Activated gamma-delta T cell treated with anti-CD3 and anti-CD28 coated beads, Interleukin-2, amount 50 U/mL, for 16 hours (primary cell): ENCODE results near the gene FOXP4.
A peak's percentile ranks its signal among the peaks of the same experiment; 100 is the strongest.

Experiments
- DNase-seq: peaks from one replicate; pipeline ENCODE4 v3.0.0-alpha.2; 2020; ENCODE audit warnings: low read depth

FOXP4 gene

DNA sequence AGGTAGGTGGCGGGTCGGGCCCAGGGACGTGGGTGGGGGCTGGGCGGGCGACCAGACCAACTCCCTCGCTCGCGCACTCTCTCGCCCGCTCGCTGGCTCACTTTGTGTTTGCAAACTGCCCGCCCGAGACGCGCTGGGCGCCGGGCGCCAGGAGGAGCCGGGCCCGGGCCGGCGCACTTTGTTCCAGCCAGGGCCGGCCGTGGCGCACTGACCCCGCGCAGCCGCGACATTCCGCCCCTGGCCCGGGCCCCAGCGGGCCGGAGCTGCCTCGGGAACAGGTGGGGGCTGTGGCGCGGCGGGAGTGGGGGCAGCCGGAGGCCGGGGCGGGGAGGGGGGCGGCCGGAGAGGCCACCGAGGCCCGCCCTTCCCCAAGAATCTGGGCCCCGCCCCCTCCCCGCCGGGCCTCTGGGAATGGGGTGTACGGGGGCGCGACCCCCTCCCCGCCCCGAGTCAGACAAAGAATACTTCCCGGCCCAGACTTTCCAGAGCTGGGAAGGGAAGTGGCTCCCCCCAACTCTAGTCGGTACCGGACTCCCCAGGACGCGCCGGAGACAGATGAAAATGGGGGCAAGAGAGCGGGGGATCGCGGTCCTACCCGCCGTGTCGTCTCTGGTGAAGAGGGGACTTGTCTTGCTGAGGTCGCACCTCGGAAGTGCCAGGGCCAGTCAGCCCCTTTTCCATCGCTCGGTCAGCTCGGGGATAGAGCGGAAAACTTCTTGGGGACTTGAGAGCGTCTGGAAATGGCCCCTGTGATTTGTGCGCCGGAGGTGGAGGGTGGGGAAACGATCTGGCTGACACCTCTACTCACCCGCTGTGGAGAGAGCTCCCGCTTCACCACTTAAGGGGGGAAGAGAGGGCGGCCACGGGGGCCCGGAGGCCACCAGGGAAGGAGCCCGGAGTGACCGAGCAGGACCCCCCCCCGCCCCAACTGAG is 951 bp downstream of the FOXP4 start:
- no peak for DNase-seq

DNA sequence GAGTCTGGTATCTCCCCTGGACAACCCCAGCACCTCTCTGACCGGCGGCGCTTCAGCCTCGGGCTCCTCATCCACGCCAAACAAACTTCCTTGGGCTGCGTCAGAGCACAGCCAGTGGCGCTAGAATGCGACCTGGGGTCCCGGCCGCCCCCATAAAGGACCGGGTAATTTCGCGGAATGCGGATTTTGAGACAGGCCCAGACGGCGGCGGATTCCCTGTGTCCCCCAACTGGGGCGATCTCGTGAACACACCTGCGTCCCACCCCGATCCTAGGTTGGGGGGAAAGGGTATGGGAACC is 1.6 kb downstream of the FOXP4 start:
- no peak for DNase-seq

GRCh38 chr6:41548098-41548840 is 2.1 kb downstream of the FOXP4 start:
- peak; percentile 34 for DNase-seq

GRCh38 chr6:41548841-41549642 is 2.9 kb downstream of the FOXP4 start:
- no peak for DNase-seq

GRCh38 chr6:41549673-41550072 is 3.5 kb downstream of the FOXP4 start:
- DNase-seq: no peak

DNA sequence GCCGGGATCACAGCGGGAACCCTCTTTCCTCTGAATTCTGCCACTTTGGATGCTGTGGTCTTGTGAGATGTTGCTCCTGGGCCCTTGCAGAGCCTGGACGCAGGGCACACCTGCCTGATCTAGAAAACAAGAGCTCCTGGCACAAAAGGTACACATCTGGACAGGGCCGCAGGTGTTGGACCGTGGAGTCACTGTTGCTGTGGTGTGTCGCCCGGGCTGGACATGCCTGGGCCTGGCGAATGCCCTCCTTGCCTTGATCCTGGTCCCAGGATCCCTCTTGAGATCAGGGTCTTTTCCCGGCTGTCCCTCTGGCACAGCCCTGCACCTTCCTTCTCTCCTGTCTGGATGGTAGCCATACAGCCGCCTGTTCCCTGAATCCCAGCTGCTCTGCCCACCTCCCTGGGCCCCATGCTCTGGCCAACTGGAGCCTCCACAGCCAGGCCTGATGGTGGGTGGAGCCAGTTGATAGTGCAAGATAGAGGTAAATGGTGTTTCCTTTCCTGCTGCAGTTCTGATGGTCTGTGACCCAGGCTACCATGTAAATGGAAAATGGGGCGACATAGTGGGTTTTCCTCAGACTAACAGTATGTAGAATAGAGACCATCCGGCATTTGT is 5.0 kb downstream of the FOXP4 start:
- no peak for DNase-seq

GRCh38 chr6:41551857-41552256 is 5.7 kb downstream of the FOXP4 start:
- DNase-seq: no peak

DNA sequence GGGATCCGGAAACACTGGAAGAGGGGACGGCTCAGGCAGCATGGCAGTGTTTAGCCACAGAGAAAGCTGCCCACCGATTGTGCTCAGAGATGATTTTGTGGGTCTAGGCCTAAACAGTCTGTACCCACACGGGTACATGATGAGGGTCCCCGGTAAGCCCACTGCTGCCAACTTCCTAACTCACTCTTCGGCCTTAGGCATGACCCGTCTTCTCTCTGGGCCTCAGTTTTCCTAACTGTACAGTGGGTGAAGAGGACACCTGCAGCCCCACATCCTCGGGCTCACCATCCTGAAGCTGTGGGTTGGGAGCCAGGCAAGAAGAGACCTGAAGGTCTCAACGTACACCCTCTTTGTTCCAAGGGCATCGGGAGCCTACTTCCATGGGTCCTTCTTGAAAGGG is 6.5 kb downstream of the FOXP4 start:
- DNase-seq: no peak

DNA sequence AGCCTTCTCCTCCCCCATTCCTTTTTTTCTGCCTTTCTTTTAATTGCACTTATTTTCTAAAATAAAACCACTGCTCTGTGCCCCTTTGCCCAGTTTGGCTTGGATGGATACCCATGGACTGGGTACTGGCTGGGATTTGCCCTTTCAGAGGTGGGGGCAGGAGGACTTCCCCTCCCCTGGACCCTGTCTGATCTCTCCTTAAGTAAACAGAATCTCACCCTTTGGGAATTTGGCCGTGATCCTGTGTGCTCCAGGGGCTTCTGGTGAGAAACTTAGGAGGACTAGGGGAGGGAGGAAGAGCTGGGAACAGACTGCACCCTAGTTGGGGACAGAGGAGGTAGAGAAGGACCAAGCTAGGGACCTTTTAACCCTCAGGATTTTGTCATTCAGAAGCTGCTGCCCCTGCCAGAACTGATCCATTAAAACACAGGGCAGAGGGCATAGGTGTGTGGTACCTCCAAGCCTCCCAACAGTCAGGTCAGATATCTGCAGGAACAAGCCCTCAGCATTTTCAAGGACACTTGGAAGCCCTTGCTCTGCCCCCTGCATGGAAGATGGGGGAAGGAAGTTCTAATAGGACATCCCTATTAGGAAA is 7.3 kb downstream of the FOXP4 start:
- no peak for DNase-seq

- DNase-seq: no peak
Observed at GRCh38 chr6:41555326-41556300, 9.4 kb downstream of the FOXP4 start.

DNA sequence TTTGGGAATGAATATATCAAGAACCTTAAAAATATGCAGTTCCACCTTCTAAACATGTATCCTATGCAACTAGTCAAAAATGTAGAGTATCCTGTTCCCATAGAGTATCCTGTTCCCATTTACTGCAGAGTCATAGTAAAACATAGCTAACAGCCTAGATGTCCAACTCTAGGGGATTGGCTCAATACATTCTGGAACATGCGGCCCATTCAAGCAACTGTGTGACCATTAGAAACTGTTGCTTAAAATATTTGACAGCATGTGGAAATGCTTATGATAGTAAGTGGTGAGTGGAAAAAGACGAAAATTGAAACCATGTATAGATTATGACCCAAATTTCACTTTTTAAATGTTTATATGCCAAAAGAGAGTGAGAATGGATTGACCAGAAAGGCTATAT is 11.2 kb downstream of the FOXP4 start:
- no peak for DNase-seq

DNA sequence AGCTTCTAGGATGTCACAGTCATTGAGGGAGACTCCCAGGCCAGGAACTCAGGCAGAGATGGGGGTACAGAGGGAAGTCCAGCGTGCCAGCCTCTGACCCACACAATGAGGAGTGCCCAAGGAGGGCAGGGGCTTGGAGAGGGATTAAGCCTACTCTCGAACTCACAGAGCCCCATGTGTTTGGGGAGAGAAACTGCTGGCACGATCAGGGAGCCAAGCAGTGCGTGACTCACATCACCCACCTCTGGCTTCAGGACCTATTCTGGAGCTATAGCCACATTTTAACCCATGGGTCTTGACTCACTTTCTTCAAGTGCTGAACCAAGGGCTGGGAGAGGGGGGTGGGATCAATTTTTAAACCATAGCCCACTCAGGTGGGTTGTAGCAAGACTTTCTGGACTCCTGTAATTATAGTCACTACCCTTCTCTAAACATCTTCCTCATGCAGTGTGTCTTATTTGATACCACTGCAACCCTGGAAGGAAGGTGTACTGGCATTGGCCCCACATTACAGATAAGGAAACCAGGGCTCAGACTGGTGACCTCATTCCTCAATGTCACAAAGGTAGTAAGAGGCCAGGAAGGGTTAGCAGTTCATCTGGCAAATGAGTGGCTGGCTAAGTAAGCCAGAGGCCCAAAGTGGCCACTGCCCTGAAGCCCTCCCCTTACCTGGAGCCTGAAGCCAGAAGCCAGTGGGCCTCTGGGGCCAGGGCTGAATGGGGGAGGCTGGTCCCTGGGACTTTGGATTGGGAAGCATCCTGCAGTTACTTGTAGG is 12.0 kb downstream of the FOXP4 start:
- no peak for DNase-seq

DNA sequence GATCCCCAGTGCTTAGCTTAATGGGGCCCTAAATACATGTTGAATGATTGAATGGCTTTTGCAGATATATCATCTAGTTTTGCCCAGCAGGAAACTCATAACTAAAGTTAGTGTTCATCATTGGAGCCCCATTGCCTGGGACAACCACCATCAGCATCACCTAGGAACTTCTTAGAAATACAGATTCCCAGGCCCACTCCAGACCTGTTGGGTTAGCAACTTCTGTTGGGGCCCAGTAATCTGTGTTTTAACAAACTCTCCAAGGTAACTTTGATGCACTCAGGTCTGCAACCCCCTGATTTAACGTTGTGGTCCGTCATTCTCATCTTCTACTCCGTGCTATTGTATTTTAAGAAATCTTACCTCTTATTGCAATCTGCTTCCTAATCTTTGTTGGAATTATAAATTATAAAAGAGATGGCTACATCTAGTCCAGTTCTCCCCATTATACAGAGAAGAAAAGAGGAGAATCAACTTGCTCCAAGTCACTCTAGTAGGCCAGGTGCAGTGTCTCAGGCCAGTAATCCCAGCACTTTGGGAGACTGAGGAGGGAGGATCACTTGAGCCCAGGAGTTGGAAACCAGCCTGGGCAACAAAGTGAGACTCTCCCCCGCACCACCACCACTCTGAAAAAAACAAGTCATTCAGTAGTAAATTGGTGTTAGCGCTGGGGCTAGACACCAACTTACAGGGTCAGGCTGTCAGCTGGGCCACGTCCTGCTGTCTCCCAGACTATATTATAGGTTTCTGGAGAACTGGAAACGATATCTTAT is 13.7 kb downstream of the FOXP4 start:
- DNase-seq: no peak

- DNase-seq: peak; percentile 77
Observed at GRCh38 chr6:41560431-41561192, 14.4 kb downstream of the FOXP4 start.

DNA sequence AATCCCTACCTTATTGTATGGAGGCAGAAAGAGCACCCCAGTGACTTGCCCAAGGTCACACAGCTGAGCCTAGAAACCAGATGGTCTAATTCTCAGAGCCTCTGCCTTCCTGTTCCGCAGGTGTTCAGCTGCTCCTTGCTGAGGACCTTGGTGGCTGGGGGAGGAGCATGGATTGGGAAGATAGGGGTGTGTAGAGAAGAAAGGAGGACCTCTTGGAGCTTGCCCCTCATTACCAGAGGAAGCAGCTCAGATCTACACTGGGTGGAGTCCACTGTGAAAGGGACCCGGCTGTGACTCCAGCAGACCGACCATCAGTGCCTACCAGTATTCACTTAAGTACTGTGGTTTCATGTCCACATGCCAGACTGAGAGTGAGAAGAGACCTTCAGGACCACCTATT is 15.2 kb downstream of the FOXP4 start:
- no peak for DNase-seq

DNA sequence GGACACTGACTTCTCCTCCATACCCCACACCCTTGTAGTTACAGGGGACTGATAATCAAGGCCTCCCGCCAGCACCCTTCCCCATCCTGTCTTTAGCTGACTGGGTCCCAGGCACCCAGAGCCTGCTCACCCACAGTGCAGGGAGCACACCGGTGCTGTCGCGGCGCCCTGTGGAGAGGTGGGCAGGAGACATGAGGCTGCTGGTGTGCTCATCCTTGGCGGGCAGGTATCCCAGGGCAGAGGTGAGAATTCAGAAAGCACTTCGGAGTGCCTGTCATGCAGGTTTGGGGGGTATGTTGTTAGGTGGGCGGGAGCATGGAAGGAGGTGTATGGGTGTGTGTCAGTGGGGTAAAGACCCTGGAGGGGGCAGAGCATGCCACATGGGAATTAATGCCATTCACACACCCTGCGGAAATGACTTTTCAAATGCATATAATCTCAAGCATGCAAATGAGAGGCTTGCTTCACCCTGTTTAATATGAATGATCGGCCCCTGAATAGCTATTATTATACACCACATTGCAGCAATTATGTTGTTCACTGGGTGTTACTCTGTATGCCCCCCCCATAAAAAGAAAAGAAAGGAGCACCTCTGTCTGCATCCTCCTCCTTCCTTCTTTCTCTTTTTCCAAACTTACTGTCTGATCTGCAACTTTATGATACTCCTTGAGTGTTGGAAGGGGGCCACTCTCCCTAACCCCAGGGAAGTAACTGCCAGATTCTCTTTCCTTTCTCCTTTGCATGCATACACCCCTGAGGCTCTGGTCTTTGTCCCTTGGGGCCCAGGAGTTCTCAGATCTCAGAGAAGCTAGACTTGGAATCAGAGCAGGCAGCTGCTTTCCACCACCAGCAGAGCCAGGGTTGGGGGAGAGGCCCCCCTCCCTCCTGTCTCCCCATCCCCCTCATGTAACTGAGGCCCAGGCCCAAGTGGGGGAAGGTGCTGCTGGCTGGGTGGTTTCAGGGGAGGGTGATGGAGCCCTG is 16.0 kb downstream of the FOXP4 start:
- DNase-seq: no peak
